HG03442 (cell line): ENCODE measurements around the gene AADAC.
"Not testable (repeated sequence)": the region's sequence is repeated elsewhere in the genome, so short reads cannot be mapped to it uniquely, and the experiment has no call there.

Source experiments
- ATAC-seq: cut with Tn5 transposase; IDR thresholded peaks from one replicate; pipeline ENCODE4 v1.9.1; 2021; ENCODE audit warnings: mild to moderate bottlenecking, moderate library complexity; ENCODE audit not compliant: unreplicated experiment

The AADAC gene

GRCh38 chr3:151813799-151814198, at the start of gene AADAC:
Gene AADAC (plus strand): TSS chr3:151814116. CDS start chr3:151814163, 47 bp downstream.
- ATAC-seq: no peak

- not testable (repeated sequence) for ATAC-seq
Measured at GRCh38 chr3:151764699-151765098, 49.2 kb upstream of the AADAC start.

- ATAC-seq: no peak
Measured at GRCh38 chr3:151765685-151766084, 48.2 kb upstream of the AADAC start.

GRCh38 chr3:151766454-151766853, 47.5 kb upstream of the AADAC start:
- no peak for ATAC-seq

- ATAC-seq: no peak
Measured at GRCh38 chr3:151768393-151768930, 45.5 kb upstream of the AADAC start.

GRCh38 chr3:151769175-151769574, 44.7 kb upstream of the AADAC start:
- ATAC-seq: no peak

DNA sequence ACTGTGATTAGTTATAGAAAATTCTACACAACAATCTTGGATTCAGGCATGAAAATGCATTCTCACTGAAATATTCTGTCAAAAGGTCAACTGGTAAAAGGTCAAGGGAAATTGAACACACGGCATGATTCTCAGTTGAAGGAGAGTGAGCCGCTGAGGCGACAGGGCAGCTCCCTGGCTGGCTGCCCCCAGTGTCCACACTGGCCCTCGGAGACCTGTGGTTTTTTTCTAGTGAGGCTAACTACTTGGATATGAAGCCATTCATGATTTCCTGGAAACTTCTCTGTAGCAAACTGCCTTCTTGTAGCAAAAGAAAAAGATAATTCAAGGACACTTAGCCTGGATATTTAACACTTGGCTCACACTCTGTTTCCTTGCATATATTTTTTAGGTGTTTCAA, 43.0 kb upstream of the AADAC start:
- no peak for ATAC-seq

- ATAC-seq: no peak
Measured at GRCh38 chr3:151772825-151773480, 41.0 kb upstream of the AADAC start.

DNA sequence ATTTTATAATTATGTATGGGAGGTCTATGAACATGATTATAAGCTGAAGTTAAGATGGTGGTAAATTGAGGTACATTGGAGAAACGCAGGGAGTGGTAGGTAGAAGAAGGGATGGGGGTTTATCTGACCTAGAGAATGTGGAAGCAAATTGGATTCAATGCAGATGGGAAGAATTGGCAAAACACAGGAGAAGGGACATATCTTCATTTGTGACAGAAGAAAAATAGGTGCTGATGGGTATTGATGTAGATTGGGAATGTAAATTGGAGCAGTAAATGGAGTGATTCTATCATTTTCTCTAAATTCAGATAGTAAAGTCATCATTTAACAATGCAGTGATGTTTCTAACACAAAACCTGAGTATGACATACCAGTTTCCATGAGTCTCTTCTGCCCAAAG, 39.7 kb upstream of the AADAC start:
- no peak for ATAC-seq

- ATAC-seq: no peak
Measured at GRCh38 chr3:151774910-151775309, 39.0 kb upstream of the AADAC start.

GRCh38 chr3:151775314-151776258, 38.3 kb upstream of the AADAC start:
- no peak for ATAC-seq

- no peak for ATAC-seq
Measured at GRCh38 chr3:151776259-151776740, 37.6 kb upstream of the AADAC start.

DNA sequence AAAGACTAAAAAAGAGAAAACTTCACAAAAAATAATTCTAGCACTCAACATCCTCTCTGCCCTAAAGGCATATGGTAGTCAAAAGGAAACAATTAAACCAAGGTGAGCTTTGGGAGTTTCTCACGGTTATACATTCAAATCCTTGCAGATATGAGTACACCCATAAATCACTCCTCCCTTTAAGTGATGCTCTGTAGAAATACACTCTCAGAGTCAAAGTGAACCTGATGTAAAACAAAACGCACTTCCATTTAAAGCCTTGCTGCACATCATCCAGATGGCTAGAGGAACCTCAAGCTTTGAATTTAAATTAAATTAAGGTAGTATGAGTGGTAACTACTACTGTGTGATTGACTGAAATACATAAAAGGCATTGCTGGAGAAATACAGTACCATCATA, 36.0 kb upstream of the AADAC start:
- ATAC-seq: no peak

- ATAC-seq: no peak
Measured at GRCh38 chr3:151787626-151788025, 26.3 kb upstream of the AADAC start.

DNA sequence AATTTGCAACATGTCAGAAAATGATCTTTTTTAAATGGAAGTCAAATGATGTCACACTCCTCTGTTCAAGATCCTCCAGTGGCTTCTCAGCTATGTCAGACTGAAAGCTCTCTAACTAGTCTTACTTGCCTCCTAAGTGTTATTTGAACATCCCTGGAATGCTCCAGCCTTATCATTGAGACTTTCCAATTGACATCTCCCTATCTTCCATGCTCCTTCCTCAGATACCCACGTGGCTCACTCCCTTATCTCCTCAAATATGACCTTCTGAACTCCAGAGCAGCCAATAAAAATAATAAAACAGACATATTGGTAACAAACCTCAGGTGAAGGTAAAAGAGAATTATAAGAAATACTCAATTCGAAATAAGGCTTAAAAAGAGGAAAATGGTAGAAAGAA, 25.5 kb upstream of the AADAC start:
- no peak for ATAC-seq

- no peak for ATAC-seq
Measured at GRCh38 chr3:151789853-151790463, 24.0 kb upstream of the AADAC start.

- ATAC-seq: not testable (repeated sequence)
Measured at GRCh38 chr3:151790763-151791162, 23.2 kb upstream of the AADAC start.

- no peak for ATAC-seq
Measured at GRCh38 chr3:151792411-151792810, 21.5 kb upstream of the AADAC start.

DNA sequence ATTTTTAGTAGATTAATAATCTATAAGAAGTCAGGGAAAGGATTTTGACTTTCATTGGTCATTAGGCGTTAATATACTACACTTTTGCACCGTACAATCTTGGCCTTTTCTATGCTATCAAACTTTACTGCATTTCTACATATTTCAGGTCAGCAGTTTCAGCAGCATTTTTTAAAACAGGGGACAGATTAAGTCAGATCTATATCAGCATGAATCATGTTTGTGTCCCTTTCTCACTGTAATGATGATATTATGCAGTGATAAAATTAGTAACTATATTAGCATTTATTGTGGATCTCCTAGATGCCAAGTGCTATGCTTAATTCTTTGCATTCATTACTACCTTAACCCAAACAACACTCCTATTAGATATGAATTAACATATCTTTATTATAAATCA, 20.3 kb upstream of the AADAC start:
- no peak for ATAC-seq

DNA sequence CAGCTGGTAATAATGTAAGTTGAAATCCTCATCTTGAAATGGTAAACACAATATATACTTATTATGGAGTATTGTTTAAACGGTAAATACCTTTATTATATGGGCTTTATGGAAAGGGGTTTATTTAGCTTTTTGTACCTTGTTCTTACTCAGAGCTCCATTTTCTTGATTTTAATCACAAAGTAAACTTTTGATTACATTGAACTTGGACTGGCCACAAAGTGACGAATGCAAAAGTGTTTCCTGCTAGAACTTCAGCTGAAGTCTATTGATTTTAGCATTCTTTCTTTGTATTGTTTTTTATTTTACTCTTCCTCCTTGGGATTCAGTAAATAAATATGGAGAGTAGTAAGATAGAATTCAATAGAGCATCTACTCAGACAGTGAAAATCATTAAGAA, 19.8 kb upstream of the AADAC start:
- ATAC-seq: no peak

- no peak for ATAC-seq
Measured at GRCh38 chr3:151795276-151795675, 18.6 kb upstream of the AADAC start.
